ENCODE results near the gene PGAM1.

The PGAM1 gene

DNA sequence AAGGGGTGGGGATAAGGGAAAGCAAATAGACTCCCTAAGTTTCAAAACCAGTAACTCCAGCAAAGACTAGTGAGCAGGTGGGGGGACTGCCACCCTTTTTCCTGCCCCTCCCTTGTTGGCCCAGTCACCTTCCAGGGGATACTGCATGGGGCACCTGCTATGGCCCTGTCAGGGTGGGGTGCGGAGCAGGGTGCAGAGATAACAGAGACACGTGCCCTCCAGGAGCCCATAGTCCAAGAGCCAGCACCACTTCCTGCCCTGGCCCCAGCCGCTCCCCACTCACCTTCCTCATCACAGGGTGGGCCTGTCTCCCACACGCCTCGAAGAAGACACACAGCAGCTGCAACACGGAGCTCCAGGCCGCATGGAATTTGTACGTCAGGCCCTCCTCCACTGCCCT is 45.5 kb upstream of the PGAM1 start:
- H3K4me3 ChIP-seq (replicated peaks; ENCODE audit: insufficient read depth, low read length): no peak overlapping the region
- no peak overlapping the region for H3K27ac ChIP-seq (replicated peaks)
- no peak for DNase-seq (ENCODE audit: low read depth in 1 of 2, low spot score in 1 of 2)
- TF ChIP-seq SPI1 (IDR thresholded peaks at IDR 0.05; ENCODE audit: borderline replicate concordance, low read depth): no peak
- TF ChIP-seq, protein P1, sequence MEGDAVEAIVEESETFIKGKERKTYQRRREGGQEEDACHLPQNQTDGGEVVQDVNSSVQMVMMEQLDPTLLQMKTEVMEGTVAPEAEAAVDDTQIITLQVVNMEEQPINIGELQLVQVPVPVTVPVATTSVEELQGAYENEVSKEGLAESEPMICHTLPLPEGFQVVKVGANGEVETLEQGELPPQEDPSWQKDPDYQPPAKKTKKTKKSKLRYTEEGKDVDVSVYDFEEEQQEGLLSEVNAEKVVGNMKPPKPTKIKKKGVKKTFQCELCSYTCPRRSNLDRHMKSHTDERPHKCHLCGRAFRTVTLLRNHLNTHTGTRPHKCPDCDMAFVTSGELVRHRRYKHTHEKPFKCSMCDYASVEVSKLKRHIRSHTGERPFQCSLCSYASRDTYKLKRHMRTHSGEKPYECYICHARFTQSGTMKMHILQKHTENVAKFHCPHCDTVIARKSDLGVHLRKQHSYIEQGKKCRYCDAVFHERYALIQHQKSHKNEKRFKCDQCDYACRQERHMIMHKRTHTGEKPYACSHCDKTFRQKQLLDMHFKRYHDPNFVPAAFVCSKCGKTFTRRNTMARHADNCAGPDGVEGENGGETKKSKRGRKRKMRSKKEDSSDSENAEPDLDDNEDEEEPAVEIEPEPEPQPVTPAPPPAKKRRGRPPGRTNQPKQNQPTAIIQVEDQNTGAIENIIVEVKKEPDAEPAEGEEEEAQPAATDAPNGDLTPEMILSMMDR (IDR thresholded peaks at IDR 0.05; ENCODE audit: insufficient read depth, low read length): no peak
- TF ChIP-seq POLR2AphosphoS5 (IDR thresholded peaks at IDR 0.05; ENCODE audit: low read depth): no peak
- TF ChIP-seq, protein P2, sequence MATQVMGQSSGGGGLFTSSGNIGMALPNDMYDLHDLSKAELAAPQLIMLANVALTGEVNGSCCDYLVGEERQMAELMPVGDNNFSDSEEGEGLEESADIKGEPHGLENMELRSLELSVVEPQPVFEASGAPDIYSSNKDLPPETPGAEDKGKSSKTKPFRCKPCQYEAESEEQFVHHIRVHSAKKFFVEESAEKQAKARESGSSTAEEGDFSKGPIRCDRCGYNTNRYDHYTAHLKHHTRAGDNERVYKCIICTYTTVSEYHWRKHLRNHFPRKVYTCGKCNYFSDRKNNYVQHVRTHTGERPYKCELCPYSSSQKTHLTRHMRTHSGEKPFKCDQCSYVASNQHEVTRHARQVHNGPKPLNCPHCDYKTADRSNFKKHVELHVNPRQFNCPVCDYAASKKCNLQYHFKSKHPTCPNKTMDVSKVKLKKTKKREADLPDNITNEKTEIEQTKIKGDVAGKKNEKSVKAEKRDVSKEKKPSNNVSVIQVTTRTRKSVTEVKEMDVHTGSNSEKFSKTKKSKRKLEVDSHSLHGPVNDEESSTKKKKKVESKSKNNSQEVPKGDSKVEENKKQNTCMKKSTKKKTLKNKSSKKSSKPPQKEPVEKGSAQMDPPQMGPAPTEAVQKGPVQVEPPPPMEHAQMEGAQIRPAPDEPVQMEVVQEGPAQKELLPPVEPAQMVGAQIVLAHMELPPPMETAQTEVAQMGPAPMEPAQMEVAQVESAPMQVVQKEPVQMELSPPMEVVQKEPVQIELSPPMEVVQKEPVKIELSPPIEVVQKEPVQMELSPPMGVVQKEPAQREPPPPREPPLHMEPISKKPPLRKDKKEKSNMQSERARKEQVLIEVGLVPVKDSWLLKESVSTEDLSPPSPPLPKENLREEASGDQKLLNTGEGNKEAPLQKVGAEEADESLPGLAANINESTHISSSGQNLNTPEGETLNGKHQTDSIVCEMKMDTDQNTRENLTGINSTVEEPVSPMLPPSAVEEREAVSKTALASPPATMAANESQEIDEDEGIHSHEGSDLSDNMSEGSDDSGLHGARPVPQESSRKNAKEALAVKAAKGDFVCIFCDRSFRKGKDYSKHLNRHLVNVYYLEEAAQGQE (IDR thresholded peaks at IDR 0.05; ENCODE audit: insufficient replicate concordance, low read depth): no peak
- TF ChIP-seq GABPA (IDR thresholded peaks at IDR 0.05; ENCODE audit: low read depth): no peak
- no peaks in the 10 kb centered on the region for H3K27me3 ChIP-seq (ENCODE audit: insufficient read depth, poor library complexity, severe bottlenecking)

DNA sequence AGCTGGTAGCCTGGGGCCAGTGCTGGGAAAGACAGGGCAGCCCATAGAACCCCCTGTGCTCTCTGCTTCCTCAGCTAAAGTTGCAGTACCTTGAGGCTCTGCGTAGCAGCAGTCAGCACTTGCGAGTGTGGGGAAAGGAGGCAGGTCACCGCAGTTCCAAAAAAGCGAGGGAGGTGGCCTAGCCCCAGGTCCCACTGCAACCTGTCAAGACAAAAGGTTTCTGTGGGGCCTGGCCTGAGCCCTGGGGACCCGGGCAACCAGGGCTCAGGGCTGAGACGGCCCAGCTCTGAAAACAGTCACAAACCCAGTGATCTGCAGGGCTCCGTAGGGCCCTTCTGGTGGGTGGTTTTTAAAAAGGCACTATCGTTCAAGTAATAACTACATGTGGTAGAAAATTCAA is 44.4 kb upstream of the PGAM1 start:
- Histone ChIP-seq H3K27me3 (ENCODE audit: insufficient read depth, poor library complexity, severe bottlenecking) (no peaks in the 10 kb centered on the region), H3K27ac (replicated peaks) (no peak overlapping the region), H3K4me3 (replicated peaks; ENCODE audit: insufficient read depth, low read length) (no peak overlapping the region)
- TF ChIP-seq GABPA (IDR thresholded peaks at IDR 0.05; ENCODE audit: low read depth) (no peak), SPI1 (IDR thresholded peaks at IDR 0.05; ENCODE audit: borderline replicate concordance, low read depth) (no peak), POLR2AphosphoS5 (IDR thresholded peaks at IDR 0.05; ENCODE audit: low read depth) (no peak)
- TF ChIP-seq, protein P2 (IDR thresholded peaks at IDR 0.05; ENCODE audit: insufficient replicate concordance, low read depth): no peak
- DNase-seq (ENCODE audit: low read depth in 1 of 2, low spot score in 1 of 2): no peak

DNA sequence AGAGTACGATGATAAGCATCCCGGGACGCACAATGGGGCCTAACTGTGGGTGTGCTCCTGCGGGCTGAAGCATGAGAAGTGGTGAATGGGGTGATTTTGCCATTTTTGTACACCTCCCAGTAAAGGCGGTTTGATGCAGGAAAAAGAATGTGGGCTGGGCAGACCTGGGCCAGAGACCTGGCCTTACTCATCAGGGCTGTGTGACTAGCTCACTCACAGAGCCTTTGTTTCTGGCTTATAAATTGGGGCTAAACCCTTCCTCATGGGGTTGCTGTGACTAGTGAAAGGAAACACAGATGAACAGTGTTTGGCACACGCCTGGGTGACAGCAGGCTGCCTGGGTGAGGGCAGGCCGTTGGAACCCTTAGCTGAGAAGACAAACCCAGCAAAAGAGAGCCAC is 42.8 kb upstream of the PGAM1 start:
- Histone ChIP-seq H3K27me3 (ENCODE audit: insufficient read depth, poor library complexity, severe bottlenecking) (no peaks in the 10 kb centered on the region), H3K27ac (replicated peaks) (0 out of 2 replicates have a peak overlapping the region, but pooled peaks have one; percentile 2), H3K4me3 (replicated peaks; ENCODE audit: insufficient read depth, low read length) (no peak overlapping the region)
- DNase-seq (ENCODE audit: low read depth in 1 of 2, low spot score in 1 of 2): no peak
- TF ChIP-seq, protein P1 (IDR thresholded peaks at IDR 0.05; ENCODE audit: insufficient read depth, low read length): no peak
- TF ChIP-seq SPI1 (IDR thresholded peaks at IDR 0.05; ENCODE audit: borderline replicate concordance, low read depth): no peak

DNA sequence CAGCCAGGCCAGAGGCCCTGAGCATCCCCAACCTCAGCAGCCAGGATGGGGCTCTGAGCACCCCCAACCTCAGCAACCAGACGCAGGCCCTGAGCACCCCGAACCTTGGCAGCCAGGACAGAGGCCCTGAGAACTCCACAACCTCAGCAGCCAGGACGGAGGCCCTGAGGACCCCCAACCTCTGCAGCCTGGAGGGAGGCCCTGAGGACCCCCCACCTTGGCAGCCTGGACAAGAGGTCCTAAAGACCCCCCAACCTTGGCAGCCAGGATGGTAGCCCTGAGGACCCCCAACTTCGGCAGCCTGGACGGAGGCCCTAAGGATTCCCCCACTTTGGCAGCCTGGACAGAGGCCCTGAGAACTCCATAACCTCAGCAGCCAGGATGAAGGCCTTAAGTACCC is 41.8 kb upstream of the PGAM1 start:
- no peak for DNase-seq (ENCODE audit: low read depth in 1 of 2, low spot score in 1 of 2)
- Histone ChIP-seq H3K4me3 (replicated peaks; ENCODE audit: insufficient read depth, low read length) (no peak overlapping the region), H3K27ac (replicated peaks) (no peak overlapping the region), H3K27me3 (ENCODE audit: insufficient read depth, poor library complexity, severe bottlenecking) (no peaks in the 10 kb centered on the region)
- TF ChIP-seq GABPA (IDR thresholded peaks at IDR 0.05; ENCODE audit: low read depth) (no peak), POLR2AphosphoS5 (IDR thresholded peaks at IDR 0.05; ENCODE audit: low read depth) (no peak), SPI1 (IDR thresholded peaks at IDR 0.05; ENCODE audit: borderline replicate concordance, low read depth) (no peak)
- TF ChIP-seq, protein P1 (IDR thresholded peaks at IDR 0.05; ENCODE audit: insufficient read depth, low read length): no peak
- TF ChIP-seq, protein P2 (IDR thresholded peaks at IDR 0.05; ENCODE audit: insufficient replicate concordance, low read depth): no peak
